Liver (tissue), 3 donors: ENCODE measurements around the gene EPHB2.

Experiments
- CTCF ChIP-seq: fragments of 150-350 bp; IDR thresholded peaks from 2 replicates; pipeline ENCODE4 v1.5.1; 2017; ENCODE audit warnings: improper control_type of control experiment, low read depth, low read length; ENCODE audit not compliant: missing input control
- GABPA ChIP-seq, 2 donors: IDR thresholded peaks in 1 of 2; conservative IDR thresholded peaks in 1 of 2; 2 replicates each; pipeline ENCODE4 v1.6.1; 2016; ENCODE audit warnings: antibody characterized with exemption in 2 of 2, mild to moderate bottlenecking in 1 of 2, moderate library complexity in 1 of 2
- HNF4G ChIP-seq: IDR thresholded peaks from 2 replicates; pipeline ENCODE4 v1.6.1; 2016; ENCODE audit warnings: antibody characterized with exemption
- JUND ChIP-seq, 2 donors: IDR thresholded peaks; 2 replicates each; pipeline ENCODE4 v1.6.1; 2016; ENCODE audit warnings: antibody characterized with exemption in 2 of 2
- MAX ChIP-seq: IDR thresholded peaks from 2 replicates; pipeline ENCODE4 v1.6.1; 2016; ENCODE audit warnings: antibody characterized with exemption
- RAD21 ChIP-seq, 2 donors: IDR thresholded peaks; 2 replicates each; pipeline ENCODE4 v1.6.1; 2016; ENCODE audit warnings: antibody characterized with exemption in 2 of 2, mild to moderate bottlenecking in 2 of 2
- REST ChIP-seq: IDR thresholded peaks from 2 replicates; pipeline ENCODE4 v1.6.1; 2016; ENCODE audit warnings: antibody characterized with exemption, mild to moderate bottlenecking
- RXRA ChIP-seq, 2 donors: IDR thresholded peaks; 2 replicates each; pipeline ENCODE4 v1.6.1; 2017 to 2018; ENCODE audit warnings: antibody characterized with exemption in 2 of 2, mild to moderate bottlenecking in 1 of 2
- SP1 ChIP-seq: IDR thresholded peaks from 2 replicates; pipeline ENCODE4 v1.6.1; 2018; ENCODE audit warnings: antibody characterized with exemption, mild to moderate bottlenecking
- TAF1 ChIP-seq: conservative IDR thresholded peaks from 2 replicates; pipeline ENCODE4 v1.6.1; 2016; ENCODE audit warnings: antibody characterized with exemption, mild to moderate bottlenecking
- YY1 ChIP-seq: IDR thresholded peaks from 2 replicates; pipeline ENCODE4 v1.6.1; 2016; ENCODE audit warnings: antibody characterized with exemption, mild to moderate bottlenecking
- TF ChIP-seq, protein P1 (sequence below): IDR thresholded peaks from 2 replicates; pipeline ENCODE4 v1.6.1; 2016; ENCODE audit warnings: antibody characterized with exemption
- donor health status: healthy.
- donor health status: healthy.

- TF ChIP-seq, protein P1, sequence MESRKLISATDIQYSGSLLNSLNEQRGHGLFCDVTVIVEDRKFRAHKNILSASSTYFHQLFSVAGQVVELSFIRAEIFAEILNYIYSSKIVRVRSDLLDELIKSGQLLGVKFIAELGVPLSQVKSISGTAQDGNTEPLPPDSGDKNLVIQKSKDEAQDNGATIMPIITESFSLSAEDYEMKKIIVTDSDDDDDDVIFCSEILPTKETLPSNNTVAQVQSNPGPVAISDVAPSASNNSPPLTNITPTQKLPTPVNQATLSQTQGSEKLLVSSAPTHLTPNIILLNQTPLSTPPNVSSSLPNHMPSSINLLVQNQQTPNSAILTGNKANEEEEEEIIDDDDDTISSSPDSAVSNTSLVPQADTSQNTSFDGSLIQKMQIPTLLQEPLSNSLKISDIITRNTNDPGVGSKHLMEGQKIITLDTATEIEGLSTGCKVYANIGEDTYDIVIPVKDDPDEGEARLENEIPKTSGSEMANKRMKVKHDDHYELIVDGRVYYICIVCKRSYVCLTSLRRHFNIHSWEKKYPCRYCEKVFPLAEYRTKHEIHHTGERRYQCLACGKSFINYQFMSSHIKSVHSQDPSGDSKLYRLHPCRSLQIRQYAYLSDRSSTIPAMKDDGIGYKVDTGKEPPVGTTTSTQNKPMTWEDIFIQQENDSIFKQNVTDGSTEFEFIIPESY = no peak
- TF ChIP-seq CTCF (no peak), GABPA (IDR thresholded peaks at IDR 0.05 in 1 of 2, conservative IDR thresholded peaks at IDR 0.05 in 1 of 2) (no peak), SP1 (no peak), REST (no peak), HNF4G (no peak), MAX (no peak), RAD21 (IDR thresholded peaks at IDR 0.05) (no peak), JUND (IDR thresholded peaks at IDR 0.05) (no peak), TAF1 (no peak), YY1 (no peak), RXRA (IDR thresholded peaks at IDR 0.05) (no peak)
These were observed 156.2 kb downstream of the EPHB2 start for GRCh38 chr1:22866868-22867267.
